RPMI8226 (cell line): ENCODE measurements around the gene POR.
A peak's percentile ranks its signal among the peaks of the same experiment; 100 is the strongest.
"Not testable (repeated sequence)": the region's sequence is repeated elsewhere in the genome, so short reads cannot be mapped to it uniquely, and the experiment has no call there.

Experiments
- DNase-seq: peaks from one replicate; pipeline ENCODE4 v3.0.0-alpha.2; 2015

The POR gene

DNA sequence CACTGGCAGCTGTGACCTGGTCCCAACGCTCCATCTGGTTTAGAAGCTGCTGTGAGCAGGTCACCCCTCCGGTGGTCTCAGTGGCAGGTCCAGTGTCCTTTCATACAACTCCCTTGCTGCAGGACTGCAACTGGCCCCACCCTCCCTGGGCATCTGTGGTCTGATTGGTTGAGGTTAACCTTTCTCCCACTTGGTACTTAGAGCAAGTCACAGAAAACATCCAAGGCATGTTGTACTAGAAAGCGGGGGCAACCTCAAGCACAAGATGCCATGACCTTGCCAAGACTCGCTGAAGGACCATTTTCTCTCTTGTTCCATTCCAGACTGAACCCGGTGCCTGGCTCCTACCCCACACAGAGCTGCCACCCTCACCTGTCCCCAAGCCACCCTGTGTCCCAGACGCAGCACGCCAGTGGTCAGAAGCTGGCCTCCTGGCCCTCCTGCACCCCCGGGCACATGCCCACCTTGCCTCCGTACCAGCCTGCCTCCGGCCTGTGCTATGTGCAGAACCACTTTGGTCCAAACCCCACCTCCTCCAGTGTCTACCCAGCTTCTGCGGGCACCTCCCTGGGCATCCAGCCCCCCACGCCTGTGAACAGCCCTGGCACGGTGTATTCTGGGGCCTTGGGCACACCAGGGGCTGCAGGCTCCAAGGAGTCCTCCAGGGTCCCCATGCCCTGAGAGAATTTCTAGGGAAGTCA lies 27.1 kb upstream of the POR start:
- DNase-seq: no peak

- no peak for DNase-seq
Observed at GRCh38 chr7:75888464-75889222, 26.3 kb upstream of the POR start.

DNA sequence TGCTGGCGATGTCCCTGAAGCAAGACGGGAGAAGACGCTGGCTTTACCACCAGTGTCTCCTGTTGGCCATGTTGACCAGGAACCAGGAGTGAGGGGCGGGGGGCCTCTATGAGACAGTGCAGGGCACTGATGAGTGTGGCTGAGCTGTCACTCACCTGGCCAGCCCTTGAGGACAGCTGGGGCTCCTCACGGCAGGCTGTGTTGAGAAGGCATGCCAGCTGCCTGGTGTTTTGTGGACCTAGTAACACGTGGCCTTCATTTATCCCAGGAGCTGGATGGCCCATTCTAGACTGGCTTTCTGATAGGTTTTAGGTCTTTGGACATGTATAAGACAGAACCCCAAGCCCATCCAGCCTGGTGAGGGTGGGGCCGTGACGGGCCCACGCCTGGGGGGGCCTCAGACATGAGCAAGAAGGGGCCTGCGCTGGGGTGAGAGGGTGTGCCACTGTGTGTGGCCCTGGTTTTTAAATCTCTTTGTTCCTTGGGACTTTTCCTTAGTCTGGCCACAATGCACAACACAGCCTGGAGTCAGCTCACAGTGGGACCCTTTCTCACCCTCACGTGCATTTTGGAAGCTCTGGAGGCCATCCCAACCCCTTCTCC lies 25.6 kb upstream of the POR start:
- no peak for DNase-seq

DNA sequence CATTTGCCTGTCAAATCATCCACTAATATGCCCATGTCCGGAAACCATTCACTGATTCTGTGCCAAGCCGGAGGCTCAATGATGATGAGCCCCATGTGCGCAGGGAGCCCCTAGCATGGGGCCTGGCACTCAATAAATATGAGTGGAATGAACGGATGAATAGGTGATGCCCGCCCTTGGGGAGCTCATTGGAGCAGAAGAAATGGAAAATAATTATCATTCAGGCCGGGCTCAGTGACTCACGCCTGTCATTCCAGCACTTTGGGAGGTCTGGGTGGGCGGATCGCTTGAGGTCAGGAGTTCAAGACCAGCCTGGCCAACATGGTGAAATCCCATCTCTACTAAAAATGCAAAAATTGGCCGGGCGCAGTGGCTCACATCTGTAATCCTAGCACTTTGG lies 25.1 kb upstream of the POR start:
- DNase-seq: no peak

GRCh38 chr7:75891237-75891636 lies 23.7 kb upstream of the POR start:
- not testable (repeated sequence) for DNase-seq

DNA sequence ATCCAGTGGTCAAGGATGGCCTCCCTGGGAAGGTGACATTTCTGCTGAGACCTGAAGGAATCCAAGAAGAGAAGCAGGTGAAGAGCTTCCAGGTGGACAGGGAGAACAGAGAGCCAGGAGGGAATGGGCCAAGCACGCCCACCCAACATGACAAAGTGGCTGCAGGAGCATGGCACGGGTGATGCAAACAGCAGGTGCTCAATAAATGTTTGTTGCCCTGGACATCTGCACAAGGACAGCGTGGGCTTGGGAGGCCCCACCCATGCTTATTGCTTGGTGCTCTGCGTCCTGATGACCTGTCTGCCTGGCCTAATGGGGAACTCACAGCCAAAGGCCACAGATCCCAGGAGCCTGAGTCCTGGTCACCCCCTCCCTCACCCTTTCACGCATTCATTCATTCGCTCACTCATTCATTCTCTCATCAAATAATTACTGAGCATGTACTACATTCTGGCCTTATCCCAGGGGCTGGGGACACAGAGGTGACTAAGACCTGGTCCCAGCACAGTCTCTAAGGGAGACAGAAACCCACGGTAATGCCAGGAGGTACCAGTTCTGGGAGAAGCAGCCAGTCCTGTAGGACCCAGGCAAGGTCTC lies 23.0 kb upstream of the POR start:
- no peak for DNase-seq

DNA sequence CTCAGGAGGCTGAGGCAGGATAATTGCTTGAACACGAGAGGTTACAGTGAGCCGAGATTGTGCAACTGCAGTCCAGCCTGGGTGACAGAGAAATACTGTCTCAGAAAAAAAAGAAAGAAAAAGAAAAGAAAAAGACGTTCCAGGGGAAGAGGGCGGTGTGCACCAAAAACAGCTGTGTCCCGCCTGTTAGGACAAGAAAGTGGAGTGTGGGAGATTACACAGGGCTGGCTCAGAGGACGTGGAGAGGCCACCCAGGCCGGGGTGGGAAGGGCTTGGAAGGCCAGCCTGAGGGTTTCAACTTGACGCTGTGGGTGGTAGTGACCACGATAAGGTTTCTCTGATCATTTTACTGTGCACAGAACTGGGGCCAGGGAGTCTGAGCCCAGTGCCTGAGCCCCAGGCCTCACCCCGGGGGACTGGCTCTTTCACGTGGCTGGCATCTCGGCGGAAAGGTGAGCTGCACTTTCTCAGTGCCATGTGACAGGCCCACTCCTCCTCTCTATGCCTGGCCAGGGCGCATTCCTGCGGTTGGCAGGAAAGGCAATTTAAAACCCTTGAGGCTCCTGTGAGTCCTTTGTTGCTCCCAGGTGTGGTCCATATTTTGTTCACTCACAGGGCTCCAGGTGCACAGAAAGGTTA lies 22.2 kb upstream of the POR start:
- peak; percentile 79 for DNase-seq

- DNase-seq: no peak
Observed at GRCh38 chr7:75896803-75897327, 18.1 kb upstream of the POR start.

DNA sequence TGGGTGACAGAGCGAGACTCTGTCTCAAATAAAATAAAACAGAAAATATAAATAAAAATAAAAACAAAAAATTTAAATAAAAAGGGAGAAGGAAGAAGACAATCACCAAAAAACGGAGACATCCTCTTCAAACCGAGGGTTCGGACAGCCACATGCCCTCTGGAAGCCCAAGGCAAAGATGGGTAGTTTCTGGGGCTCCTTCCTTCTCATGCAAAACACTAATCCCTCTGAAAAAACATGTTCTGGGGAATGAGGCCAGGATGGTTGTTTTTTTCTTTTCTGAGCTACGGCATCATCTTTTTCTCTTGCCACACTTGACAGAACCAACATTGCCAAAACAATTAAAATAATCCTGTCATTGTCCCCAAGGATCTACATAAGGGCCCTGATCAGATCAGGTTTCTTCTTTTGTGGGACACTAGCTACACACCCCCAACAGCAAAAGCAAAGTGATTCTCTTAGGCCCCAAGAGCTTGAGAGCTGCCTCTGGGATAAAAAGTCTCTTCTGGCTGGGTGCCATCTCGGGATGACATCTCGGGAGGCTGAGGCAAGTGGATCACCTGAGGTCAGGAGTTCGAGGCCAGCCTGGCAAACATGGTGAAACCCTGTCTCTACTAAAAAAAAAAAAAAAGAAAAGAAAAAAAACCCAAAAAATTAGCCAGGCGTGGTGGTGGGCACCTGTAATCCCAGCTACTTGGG lies 14.2 kb upstream of the POR start:
- DNase-seq: no peak

DNA sequence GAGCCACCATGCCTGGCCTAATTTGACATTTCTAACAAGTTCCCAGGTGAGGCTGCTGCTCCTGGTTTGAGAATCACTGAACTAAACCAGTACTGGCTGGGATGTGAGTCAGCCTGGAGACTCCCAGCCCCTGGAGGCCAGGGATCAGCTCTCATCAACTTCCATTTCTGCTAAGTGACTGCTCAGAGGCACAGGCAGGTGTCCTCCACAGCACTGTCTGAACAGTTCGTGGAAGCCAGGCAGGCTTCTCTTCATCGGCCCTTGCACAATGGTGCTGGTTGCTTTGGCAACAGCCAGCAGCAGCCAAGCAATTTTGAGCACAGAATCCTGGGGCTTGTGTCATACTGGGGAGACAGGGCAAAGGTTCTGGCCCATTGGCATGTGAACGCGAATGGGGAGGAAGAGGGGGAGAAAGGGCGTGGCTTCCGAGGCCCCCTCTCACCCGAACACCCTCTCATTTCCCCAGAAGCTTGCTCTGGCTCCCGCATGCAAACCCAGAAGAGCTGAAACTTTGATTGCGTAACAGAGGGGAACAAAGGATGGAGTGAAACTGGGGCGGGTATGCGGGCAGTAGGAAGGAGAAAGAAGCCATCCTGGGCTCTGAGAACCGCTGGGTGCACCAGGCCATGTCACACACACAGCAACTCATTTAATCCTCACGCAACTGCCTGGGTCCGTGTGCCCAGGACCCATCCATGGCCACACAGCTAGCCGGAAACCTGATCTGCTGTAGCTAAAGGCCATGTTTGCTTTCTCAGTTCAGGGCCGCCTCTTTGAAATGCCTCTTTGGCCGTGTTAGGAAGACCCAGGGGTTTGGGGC lies 9.0 kb upstream of the POR start:
- peak; percentile 64 for DNase-seq

GRCh38 chr7:75906991-75907667 lies 7.8 kb upstream of the POR start:
- no peak for DNase-seq

GRCh38 chr7:75907668-75908039 lies 7.3 kb upstream of the POR start:
- DNase-seq: not testable (repeated sequence)

DNA sequence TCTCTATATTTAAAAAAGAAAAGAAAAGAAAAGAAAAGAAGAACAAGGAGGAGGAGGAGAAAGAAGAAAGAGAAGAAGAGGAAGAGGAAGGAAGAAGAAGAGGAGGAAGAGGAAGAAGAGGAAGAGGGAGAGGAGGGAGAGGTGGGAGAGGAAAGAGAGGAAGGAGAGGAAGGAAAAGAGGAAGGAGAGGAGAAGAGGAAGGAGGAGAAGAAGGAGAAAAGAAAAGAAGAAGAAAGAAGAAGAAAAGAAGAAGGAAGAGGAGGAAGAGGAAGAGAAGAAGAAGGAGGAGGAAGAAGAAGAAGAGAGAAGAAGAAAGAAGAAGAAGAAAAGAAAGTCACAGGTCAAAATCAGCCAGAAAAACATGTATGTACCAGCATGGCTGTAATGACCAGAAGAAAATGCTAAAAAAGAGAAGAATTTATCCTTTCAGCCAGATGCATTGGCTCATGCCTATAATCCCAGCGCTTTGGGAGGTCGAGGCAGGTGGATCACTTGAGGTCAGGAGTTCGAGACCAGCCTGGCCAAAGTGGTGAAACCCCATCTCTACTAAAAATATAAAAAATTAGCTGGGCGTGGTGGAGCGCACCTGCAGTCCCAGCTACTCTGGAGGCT lies 5.3 kb upstream of the POR start:
- no peak for DNase-seq

DNA sequence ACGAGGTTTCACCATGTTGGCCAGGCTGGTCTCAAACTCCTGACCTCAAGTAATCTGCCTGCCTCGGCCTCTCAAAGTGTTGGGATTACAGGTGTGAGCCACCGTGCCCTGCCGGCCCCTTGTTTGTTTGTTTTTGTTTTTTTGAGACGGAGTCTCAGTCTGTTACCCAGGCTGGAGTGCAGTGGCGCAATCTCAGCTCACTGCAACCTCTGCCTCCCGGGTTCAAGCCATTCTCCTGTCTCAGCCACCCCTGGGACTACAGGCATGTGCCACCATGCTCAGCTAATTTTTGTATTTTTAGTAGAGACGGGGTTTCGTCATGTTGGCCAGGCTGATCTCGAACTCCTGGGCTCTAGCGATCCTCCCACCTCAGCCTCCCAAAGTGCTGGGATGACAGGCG lies 3.8 kb upstream of the POR start:
- DNase-seq: not testable (repeated sequence)

DNA sequence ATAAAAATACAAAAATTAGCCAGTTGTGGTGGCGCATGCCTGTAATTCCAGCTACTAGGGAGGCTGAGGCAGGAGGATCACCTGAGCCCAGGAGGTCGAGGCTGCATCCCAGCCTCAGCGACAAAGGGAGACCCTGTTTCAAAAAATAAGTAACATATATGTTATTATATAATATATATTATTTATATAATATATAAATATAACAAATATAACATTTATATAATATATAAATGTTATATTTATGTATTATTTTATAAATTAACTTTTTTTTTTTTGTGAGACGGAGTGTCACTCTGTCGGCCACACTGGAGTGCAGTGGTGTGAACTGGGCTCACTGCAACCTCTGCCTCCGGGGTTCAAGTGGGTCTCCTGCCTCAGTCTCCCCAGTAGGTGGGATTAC lies 1.5 kb upstream of the POR start:
- no peak for DNase-seq

DNA sequence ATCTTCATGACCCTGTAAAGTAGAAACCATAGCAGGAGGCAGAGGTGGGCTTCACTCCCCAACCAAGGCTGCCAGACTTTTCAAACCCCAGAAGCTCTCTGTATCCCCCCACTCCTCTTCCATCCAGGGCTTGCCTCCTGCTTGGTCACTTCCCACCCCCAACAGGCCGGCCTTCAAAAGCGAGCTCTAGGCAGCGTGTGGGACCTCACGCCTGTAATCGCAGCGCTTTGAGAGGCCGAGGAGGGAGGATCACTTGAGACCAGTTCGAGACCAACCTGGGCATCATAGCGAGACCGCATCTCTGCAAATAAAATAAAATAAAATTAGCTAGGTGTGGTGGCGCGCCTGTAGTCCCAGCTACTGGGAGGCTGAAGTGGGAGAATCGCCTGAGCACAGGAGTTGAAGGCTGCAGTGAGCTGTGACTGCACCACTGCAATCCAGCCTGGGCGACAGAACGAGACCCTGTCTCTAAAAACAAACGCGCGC lies 743 bp upstream of the POR start:
- DNase-seq: no peak

GRCh38 chr7:75915416-75916156 lies 631 bp downstream of the POR start:
- peak; percentile 53 for DNase-seq

GRCh38 chr7:75916259-75916658 lies 1.3 kb downstream of the POR start:
- no peak for DNase-seq
